H1 (cell line): Measurements from ENCODE around the gene GGN. TPM values are rescaled to one million over a fixed set of nuclear protein-coding genes. Genes with fewer than 3 reads are reported as not detected.

Experiments
- CHD1 ChIP-seq: IDR thresholded peaks from 2 replicates; pipeline ENCODE4 v1.6.1; 2012; ENCODE audit warnings: low read depth, low read length, improper control_type of control experiment
- CHD2 ChIP-seq: IDR thresholded peaks from 2 replicates; pipeline ENCODE4 v1.6.1; 2012; ENCODE audit warnings: low read length, improper control_type of control experiment
- EGR1 ChIP-seq: IDR thresholded peaks from 2 replicates; pipeline ENCODE4 v1.6.1; 2011; ENCODE audit warnings: low read depth, low read length, borderline replicate concordance
- KDM4A ChIP-seq: IDR thresholded peaks from one replicate; pipeline ENCODE4 v1.7.1; 2012; ENCODE audit warnings: low read depth, mild to moderate bottlenecking, moderate library complexity, low read length, inconsistent platforms; ENCODE audit not compliant: severe bottlenecking
- RAD21 ChIP-seq, 2 experiments: IDR thresholded peaks in 1 of 2; conservative IDR thresholded peaks in 1 of 2; 2 replicates each; pipeline ENCODE4 v1.6.1; 2011; ENCODE audit warnings: low read depth in 2 of 2, low read length in 2 of 2, improper control_type of control experiment in 1 of 2, inconsistent platforms in 1 of 2, mild to moderate bottlenecking in 1 of 2, moderate library complexity in 1 of 2
- RNF2 ChIP-seq: fragments of 200-900, 300-1000 bp; sonication (generic); IDR thresholded peaks from 2 replicates; pipeline ENCODE4 v1.7.1; 2016; ENCODE audit warnings: borderline replicate concordance, low read depth, mild to moderate bottlenecking, antibody characterized with exemption, low read length; ENCODE audit not compliant: poor library complexity, severe bottlenecking; ENCODE audit errors: missing control alignments
- SIN3A ChIP-seq, 2 experiments: IDR thresholded peaks in 1 of 2; conservative IDR thresholded peaks in 1 of 2; 2 replicates each; pipeline ENCODE4 v1.6.1; 2011 to 2012; ENCODE audit warnings: low read length in 2 of 2, improper control_type of control experiment in 1 of 2, low read depth in 1 of 2, mild to moderate bottlenecking in 1 of 2
- SRF ChIP-seq: IDR thresholded peaks from 2 replicates; pipeline ENCODE4 v1.6.1; 2011; ENCODE audit warnings: mild to moderate bottlenecking, low read depth, low read length, moderate library complexity
- SUZ12 ChIP-seq: fragments of 200-600 bp; sonication (generic); IDR thresholded peaks from 2 replicates; pipeline ENCODE4 v1.6.1; 2012; ENCODE audit warnings: mild to moderate bottlenecking, inconsistent platforms, low read length, moderate library complexity, mixed read lengths
- TCF12 ChIP-seq: IDR thresholded peaks from 2 replicates; pipeline ENCODE4 v1.6.1; 2011; ENCODE audit warnings: low read depth, mild to moderate bottlenecking, low read length
- polyA plus RNA-seq, 7 experiments: library from polyadenylated mRNA; depleted of rRNA in 3 of 7; stranded (reverse) in 5 of 7; unstranded in 2 of 7; fragments of >200 nt in 5 of 7; fragments of 200-250 nt in 2 of 7; gene quantifications; 1 replicate in 5 of 7; 2 replicates in 1 of 7; 4 replicates in 1 of 7; pipeline versions ENCODE4 v1.2.1 to v1.2.3, GENCODE V29; 2011 to 2013; ENCODE audit warnings: missing spikeins in 2 of 7, mixed read lengths in 2 of 7
- total RNA-seq: library from RNA; stranded (reverse); fragmentation: NEBNext Ultra II Directional; extraction: Animal tissue kit (Norgen Biotek cat#: 25700); gene quantifications from 2 replicates; pipeline ENCODE4 v1.2.1, GENCODE V29; 2021
- TF ChIP-seq, protein P1 (sequence below): fragments of 300-600 bp; sonication (generic); IDR thresholded peaks from 2 replicates; pipeline ENCODE4 v1.7.1; 2012; ENCODE audit warnings: low read length, moderate library complexity, mild to moderate bottlenecking, inconsistent platforms; ENCODE audit not compliant: insufficient replicate concordance

The GGN gene
- total and polyA plus RNA-seq, 2 of the 8 experiments (the other 6 are each of a cell fraction or from before 2014, with no cell fraction given): 0.47 to 1.2 TPM

DNA sequence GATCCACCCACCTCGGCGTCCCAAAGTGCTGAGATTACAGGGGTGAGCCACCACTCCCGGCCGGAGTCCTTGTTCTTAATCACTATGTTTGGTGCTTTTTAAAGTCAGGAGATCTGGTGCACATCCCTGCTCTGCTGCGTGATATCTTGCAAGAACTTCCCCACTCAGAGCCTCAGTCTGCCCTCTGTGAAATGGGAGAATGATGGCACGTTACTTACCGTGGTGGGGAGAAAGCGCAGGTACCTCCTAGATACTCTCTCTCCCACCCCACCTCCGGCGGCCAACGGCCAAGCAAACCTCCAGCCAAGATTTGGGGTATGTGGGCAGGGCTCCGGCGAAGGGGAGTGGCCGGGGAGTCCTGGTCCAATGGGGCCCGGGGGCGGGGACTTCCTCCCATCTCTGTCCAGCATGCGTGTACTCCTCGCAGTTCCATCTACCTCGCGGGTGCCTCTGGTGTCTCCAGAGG is 45.5 kb upstream of the GGN start, which contains the start of gene RYR1 (continued):
- TF ChIP-seq, protein P1, sequence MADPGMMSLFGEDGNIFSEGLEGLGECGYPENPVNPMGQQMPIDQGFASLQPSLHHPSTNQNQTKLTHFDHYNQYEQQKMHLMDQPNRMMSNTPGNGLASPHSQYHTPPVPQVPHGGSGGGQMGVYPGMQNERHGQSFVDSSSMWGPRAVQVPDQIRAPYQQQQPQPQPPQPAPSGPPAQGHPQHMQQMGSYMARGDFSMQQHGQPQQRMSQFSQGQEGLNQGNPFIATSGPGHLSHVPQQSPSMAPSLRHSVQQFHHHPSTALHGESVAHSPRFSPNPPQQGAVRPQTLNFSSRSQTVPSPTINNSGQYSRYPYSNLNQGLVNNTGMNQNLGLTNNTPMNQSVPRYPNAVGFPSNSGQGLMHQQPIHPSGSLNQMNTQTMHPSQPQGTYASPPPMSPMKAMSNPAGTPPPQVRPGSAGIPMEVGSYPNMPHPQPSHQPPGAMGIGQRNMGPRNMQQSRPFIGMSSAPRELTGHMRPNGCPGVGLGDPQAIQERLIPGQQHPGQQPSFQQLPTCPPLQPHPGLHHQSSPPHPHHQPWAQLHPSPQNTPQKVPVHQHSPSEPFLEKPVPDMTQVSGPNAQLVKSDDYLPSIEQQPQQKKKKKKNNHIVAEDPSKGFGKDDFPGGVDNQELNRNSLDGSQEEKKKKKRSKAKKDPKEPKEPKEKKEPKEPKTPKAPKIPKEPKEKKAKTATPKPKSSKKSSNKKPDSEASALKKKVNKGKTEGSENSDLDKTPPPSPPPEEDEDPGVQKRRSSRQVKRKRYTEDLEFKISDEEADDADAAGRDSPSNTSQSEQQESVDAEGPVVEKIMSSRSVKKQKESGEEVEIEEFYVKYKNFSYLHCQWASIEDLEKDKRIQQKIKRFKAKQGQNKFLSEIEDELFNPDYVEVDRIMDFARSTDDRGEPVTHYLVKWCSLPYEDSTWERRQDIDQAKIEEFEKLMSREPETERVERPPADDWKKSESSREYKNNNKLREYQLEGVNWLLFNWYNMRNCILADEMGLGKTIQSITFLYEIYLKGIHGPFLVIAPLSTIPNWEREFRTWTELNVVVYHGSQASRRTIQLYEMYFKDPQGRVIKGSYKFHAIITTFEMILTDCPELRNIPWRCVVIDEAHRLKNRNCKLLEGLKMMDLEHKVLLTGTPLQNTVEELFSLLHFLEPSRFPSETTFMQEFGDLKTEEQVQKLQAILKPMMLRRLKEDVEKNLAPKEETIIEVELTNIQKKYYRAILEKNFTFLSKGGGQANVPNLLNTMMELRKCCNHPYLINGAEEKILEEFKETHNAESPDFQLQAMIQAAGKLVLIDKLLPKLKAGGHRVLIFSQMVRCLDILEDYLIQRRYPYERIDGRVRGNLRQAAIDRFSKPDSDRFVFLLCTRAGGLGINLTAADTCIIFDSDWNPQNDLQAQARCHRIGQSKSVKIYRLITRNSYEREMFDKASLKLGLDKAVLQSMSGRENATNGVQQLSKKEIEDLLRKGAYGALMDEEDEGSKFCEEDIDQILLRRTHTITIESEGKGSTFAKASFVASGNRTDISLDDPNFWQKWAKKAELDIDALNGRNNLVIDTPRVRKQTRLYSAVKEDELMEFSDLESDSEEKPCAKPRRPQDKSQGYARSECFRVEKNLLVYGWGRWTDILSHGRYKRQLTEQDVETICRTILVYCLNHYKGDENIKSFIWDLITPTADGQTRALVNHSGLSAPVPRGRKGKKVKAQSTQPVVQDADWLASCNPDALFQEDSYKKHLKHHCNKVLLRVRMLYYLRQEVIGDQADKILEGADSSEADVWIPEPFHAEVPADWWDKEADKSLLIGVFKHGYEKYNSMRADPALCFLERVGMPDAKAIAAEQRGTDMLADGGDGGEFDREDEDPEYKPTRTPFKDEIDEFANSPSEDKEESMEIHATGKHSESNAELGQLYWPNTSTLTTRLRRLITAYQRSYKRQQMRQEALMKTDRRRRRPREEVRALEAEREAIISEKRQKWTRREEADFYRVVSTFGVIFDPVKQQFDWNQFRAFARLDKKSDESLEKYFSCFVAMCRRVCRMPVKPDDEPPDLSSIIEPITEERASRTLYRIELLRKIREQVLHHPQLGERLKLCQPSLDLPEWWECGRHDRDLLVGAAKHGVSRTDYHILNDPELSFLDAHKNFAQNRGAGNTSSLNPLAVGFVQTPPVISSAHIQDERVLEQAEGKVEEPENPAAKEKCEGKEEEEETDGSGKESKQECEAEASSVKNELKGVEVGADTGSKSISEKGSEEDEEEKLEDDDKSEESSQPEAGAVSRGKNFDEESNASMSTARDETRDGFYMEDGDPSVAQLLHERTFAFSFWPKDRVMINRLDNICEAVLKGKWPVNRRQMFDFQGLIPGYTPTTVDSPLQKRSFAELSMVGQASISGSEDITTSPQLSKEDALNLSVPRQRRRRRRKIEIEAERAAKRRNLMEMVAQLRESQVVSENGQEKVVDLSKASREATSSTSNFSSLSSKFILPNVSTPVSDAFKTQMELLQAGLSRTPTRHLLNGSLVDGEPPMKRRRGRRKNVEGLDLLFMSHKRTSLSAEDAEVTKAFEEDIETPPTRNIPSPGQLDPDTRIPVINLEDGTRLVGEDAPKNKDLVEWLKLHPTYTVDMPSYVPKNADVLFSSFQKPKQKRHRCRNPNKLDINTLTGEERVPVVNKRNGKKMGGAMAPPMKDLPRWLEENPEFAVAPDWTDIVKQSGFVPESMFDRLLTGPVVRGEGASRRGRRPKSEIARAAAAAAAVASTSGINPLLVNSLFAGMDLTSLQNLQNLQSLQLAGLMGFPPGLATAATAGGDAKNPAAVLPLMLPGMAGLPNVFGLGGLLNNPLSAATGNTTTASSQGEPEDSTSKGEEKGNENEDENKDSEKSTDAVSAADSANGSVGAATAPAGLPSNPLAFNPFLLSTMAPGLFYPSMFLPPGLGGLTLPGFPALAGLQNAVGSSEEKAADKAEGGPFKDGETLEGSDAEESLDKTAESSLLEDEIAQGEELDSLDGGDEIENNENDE: no peak
- TF ChIP-seq SUZ12 (no peak), KDM4A (no peak), CHD2 (0 out of 2 replicates have a peak, but pooled peaks have one; percentile 21), RAD21 (IDR thresholded peaks at IDR 0.05 in 1 of 2, conservative IDR thresholded peaks at IDR 0.05 in 1 of 2; ENCODE audit: low read depth in 2 of 2, low read length in 2 of 2) (no peak; a peak in 1 of 4 replicates), SRF (no peak), SIN3A (conservative IDR thresholded peaks at IDR 0.05 in 1 of 2, IDR thresholded peaks at IDR 0.05 in 1 of 2; ENCODE audit: low read depth in 1 of 2, low read length in 2 of 2) (peak; percentile 24 to 68; a peak in 1 of 4 replicates), TCF12 (no peak), RNF2 (no peak), EGR1 (no peak), CHD1 (no peak)
